Fibroblast of pulmonary artery (primary cell): Measurements from ENCODE around the gene PALLD.

ENCODE experiments used
- DNase-seq: peaks from one replicate; pipeline ENCODE4 v3.0.0-alpha.2; 2010; ENCODE audit warnings: low read depth
- H3K4me3 ChIP-seq: replicated peaks from 2 replicates; pipeline ENCODE4 v1.5.1; 2011; ENCODE audit warnings: low read depth, mild to moderate bottlenecking, control low read depth, low read length, moderate library complexity
- CTCF ChIP-seq: IDR thresholded peaks from 2 replicates; pipeline ENCODE4 v1.5.1; 2011; ENCODE audit warnings: mild to moderate bottlenecking, control low read depth, low read length, inconsistent platforms; ENCODE audit errors: missing control alignments

The PALLD gene

GRCh38 chr4:168841000-168841671 is 344.3 kb downstream of the PALLD start:
- DNase-seq = no peak
- no peak for TF ChIP-seq CTCF
- H3K4me3 ChIP-seq = no peak overlapping the region

GRCh38 chr4:168841672-168842019 is 344.8 kb downstream of the PALLD start:
- TF ChIP-seq CTCF = no peak
- no peak overlapping the region for H3K4me3 ChIP-seq
- DNase-seq = no peak

GRCh38 chr4:168842186-168842585 is 345.3 kb downstream of the PALLD start:
- no peak for TF ChIP-seq CTCF
- no peak overlapping the region for H3K4me3 ChIP-seq
- DNase-seq = no peak

GRCh38 chr4:168843635-168844034 is 346.8 kb downstream of the PALLD start:
- no peak overlapping the region for H3K4me3 ChIP-seq
- TF ChIP-seq CTCF = no peak
- DNase-seq = no peak

GRCh38 chr4:168844353-168845049 is 347.6 kb downstream of the PALLD start:
- H3K4me3 ChIP-seq = no peak overlapping the region
- no peak for TF ChIP-seq CTCF
- DNase-seq = no peak

GRCh38 chr4:168845897-168846296 is 349.0 kb downstream of the PALLD start:
- TF ChIP-seq CTCF = no peak
- no peak for DNase-seq
- no peak overlapping the region for H3K4me3 ChIP-seq

GRCh38 chr4:168846414-168846813 is 349.6 kb downstream of the PALLD start:
- no peak overlapping the region for H3K4me3 ChIP-seq
- no peak for DNase-seq
- TF ChIP-seq CTCF = no peak
